ENCODE results near the gene DDC. TPM values are rescaled to one million over a fixed set of nuclear protein-coding genes. Genes with fewer than 3 reads are reported as not detected.

The DDC gene
- total RNA-seq, 2 donors from 2014 or later = 0.85 TPM; not detected in 1

GRCh38 chr7:50565559-50565916 lies 333 bp upstream of the DDC start:
- Histone ChIP-seq H3K36me3 (no peaks in the 10 kb centered on the region), H3K4me1 (ENCODE audit: control insufficient read depth in 1 of 2, low read depth in 2 of 2) (no peaks in the 10 kb centered on the region), H3K27ac (no peak overlapping the region), H3K9me3 (no peaks in the 10 kb centered on the region), H3K27me3 (replicated peaks; ENCODE audit: insufficient read depth) (no peaks in the 10 kb centered on the region), H3K4me3 (no peak overlapping the region)
- TF ChIP-seq CTCF (IDR thresholded peaks at IDR 0.05) = no peak
- ATAC-seq (ENCODE audit: insufficient number of reproducible peaks, low FRiP score, low read depth) (no peak), DNase-seq (ENCODE audit: low spot score) (no peak)

- DNase-seq (ENCODE audit: low spot score) (no peak), ATAC-seq (ENCODE audit: insufficient number of reproducible peaks, low FRiP score, low read depth) (no peak)
- Histone ChIP-seq H3K36me3 (no peaks in the 10 kb centered on the region), H3K27me3 (replicated peaks; ENCODE audit: insufficient read depth) (no peaks in the 10 kb centered on the region), H3K9me3 (no peaks in the 10 kb centered on the region), H3K4me1 (ENCODE audit: control insufficient read depth in 1 of 2, low read depth in 2 of 2) (no peaks in the 10 kb centered on the region), H3K4me3 (no peak overlapping the region), H3K27ac (no peak overlapping the region)
- no peak for TF ChIP-seq CTCF (IDR thresholded peaks at IDR 0.05)
These were observed 1.0 kb downstream of the DDC start for GRCh38 chr7:50564171-50564570.

GRCh38 chr7:50562136-50562535 lies 3.1 kb downstream of the DDC start:
- Histone ChIP-seq H3K27me3 (replicated peaks; ENCODE audit: insufficient read depth) (no peaks in the 10 kb centered on the region), H3K9me3 (no peaks in the 10 kb centered on the region), H3K4me1 (ENCODE audit: control insufficient read depth in 1 of 2, low read depth in 2 of 2) (no peaks in the 10 kb centered on the region), H3K36me3 (no peaks in the 10 kb centered on the region), H3K27ac (no peak overlapping the region), H3K4me3 (no peak overlapping the region)
- TF ChIP-seq CTCF (IDR thresholded peaks at IDR 0.05) = no peak
- ATAC-seq (ENCODE audit: insufficient number of reproducible peaks, low FRiP score, low read depth) = no peak
- DNase-seq (ENCODE audit: low spot score) = no peak

GRCh38 chr7:50560865-50561351 lies 4.3 kb downstream of the DDC start:
- no peak overlapping the region for H3K27ac ChIP-seq
- no peak for DNase-seq (ENCODE audit: low spot score)
- no peak for TF ChIP-seq CTCF (IDR thresholded peaks at IDR 0.05)
- H3K36me3 ChIP-seq = no peaks in the 10 kb centered on the region
- H3K9me3 ChIP-seq = no peaks in the 10 kb centered on the region
- H3K4me3 ChIP-seq = no peak overlapping the region
- no peak for ATAC-seq (ENCODE audit: insufficient number of reproducible peaks, low FRiP score, low read depth)
- no peaks in the 10 kb centered on the region for H3K4me1 ChIP-seq (ENCODE audit: control insufficient read depth in 1 of 2, low read depth in 2 of 2)
- no peaks in the 10 kb centered on the region for H3K27me3 ChIP-seq (replicated peaks; ENCODE audit: insufficient read depth)

GRCh38 chr7:50559881-50560280 lies 5.3 kb downstream of the DDC start:
- DNase-seq (ENCODE audit: low spot score) (no peak), ATAC-seq (ENCODE audit: insufficient number of reproducible peaks, low FRiP score, low read depth) (no peak)
- Histone ChIP-seq H3K9me3 (no peaks in the 10 kb centered on the region), H3K36me3 (no peaks in the 10 kb centered on the region), H3K27me3 (replicated peaks; ENCODE audit: insufficient read depth) (no peaks in the 10 kb centered on the region), H3K27ac (no peak overlapping the region), H3K4me3 (no peak overlapping the region), H3K4me1 (ENCODE audit: control insufficient read depth in 1 of 2, low read depth in 2 of 2) (no peaks in the 10 kb centered on the region)
- no peak for TF ChIP-seq CTCF (IDR thresholded peaks at IDR 0.05)

Measured in thoracic aorta (tissue), 2 donors.